RWPE2 (cell line): ENCODE measurements around the gene RAB27A.

Source experiments
- ATAC-seq: fragments of 200-7000 bp; cut with Tn5 transposase; 3 replicates; pipeline ENCODE4 v1.9.1; 2021; ENCODE audit warnings: low read depth
- DNase-seq: peaks from one replicate; pipeline ENCODE4 v3.0.0-alpha.2; 2020; ENCODE audit warnings: low spot score
- H3K27ac ChIP-seq: fragments of 450-650 bp; 2 replicates; pipeline ENCODE4 v1.5.1; 2017; ENCODE audit warnings: mild to moderate bottlenecking; ENCODE audit not compliant: poor library complexity, severe bottlenecking
- H3K27me3 ChIP-seq: fragments of 250-450 bp; sonication (Bioruptor Pico); 2 replicates; pipeline ENCODE4 v1.5.1; 2021; ENCODE audit warnings: mild to moderate bottlenecking, moderate library complexity; ENCODE audit not compliant: insufficient read depth, poor library complexity, severe bottlenecking
- H3K36me3 ChIP-seq: fragments of 250-450 bp; sonication (Bioruptor Pico); 2 replicates; pipeline ENCODE4 v1.5.1; 2020; ENCODE audit warnings: low read depth, mild to moderate bottlenecking, moderate library complexity
- H3K4me1 ChIP-seq: fragments of 250-450 bp; sonication (Bioruptor Pico); 2 replicates; pipeline ENCODE4 v1.5.1; 2021; ENCODE audit warnings: mild to moderate bottlenecking, moderate library complexity; ENCODE audit not compliant: insufficient read depth, poor library complexity, severe bottlenecking
- H3K4me3 ChIP-seq: fragments of 250-450 bp; sonication (Bioruptor Pico); 2 replicates; pipeline ENCODE4 v1.5.1; 2021; ENCODE audit warnings: mild to moderate bottlenecking, moderate library complexity; ENCODE audit not compliant: severe bottlenecking
- H3K9me3 ChIP-seq: fragments of 250-450 bp; sonication (Bioruptor Pico); 2 replicates; pipeline ENCODE4 v1.5.1; 2021; ENCODE audit warnings: mild to moderate bottlenecking, moderate library complexity; ENCODE audit not compliant: severe bottlenecking
- TF ChIP-seq, protein P1 (sequence below): fragments of 450-650 bp; IDR thresholded peaks from one replicate; pipeline ENCODE4 v1.5.1; 2017; ENCODE audit warnings: mild to moderate bottlenecking, moderate library complexity; ENCODE audit not compliant: poor library complexity, severe bottlenecking

Gene RAB27A

DNA sequence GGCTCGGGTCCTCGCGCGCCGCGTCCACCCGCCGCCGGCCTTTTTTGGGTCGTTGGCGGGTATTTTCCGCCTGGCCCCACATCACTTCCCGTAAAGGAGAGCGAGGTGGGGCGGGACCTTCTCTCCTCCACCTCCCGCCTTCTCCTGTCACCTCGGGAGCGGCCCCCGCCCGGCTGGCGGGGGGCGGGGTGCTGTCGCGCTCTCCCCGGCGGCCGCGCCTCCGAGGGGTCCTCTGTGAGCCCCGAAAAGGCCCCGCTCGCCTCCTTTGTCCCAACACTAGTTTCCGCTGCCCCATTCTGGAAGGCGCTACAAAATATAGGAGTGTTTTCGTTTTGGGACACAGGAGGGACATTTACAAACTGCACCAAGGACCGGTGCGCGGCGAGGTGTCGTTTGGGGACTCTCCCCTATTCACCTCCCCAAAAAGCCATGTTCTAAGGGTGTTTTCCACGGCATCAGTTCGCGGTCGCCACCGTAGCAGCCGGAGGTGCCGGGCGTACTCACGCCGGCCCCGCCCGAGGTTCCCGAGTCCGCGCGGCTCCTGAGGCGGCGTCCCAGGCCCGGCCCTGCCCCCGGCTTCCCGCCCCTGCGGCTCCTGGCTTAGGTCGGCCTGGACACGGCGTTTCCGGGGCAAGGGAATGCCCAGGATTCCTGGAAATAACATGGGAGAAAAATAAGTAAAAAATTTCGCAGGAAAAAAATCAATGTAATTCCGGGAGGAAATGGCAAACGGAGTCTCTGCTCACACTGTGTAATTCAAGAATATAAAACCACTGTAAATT is at the start of gene RAB27A:
Gene RAB27A (minus strand): TSS at position 68 of the 782 bp plus-strand sequence. CDS start 54,879 bp downstream, outside the sequence.
- ATAC-seq (peak; percentile 93), DNase-seq (peak; percentile 91)
- H3K36me3 ChIP-seq, result no peaks in the 10 kb centered on the region
- no peaks in the 10 kb centered on the region for H3K27me3 ChIP-seq
- no peaks in the 10 kb centered on the region for H3K9me3 ChIP-seq
- peak within 1 kb of the TSS; percentile 61 for H3K4me3 ChIP-seq
- TF ChIP-seq, protein P1, sequence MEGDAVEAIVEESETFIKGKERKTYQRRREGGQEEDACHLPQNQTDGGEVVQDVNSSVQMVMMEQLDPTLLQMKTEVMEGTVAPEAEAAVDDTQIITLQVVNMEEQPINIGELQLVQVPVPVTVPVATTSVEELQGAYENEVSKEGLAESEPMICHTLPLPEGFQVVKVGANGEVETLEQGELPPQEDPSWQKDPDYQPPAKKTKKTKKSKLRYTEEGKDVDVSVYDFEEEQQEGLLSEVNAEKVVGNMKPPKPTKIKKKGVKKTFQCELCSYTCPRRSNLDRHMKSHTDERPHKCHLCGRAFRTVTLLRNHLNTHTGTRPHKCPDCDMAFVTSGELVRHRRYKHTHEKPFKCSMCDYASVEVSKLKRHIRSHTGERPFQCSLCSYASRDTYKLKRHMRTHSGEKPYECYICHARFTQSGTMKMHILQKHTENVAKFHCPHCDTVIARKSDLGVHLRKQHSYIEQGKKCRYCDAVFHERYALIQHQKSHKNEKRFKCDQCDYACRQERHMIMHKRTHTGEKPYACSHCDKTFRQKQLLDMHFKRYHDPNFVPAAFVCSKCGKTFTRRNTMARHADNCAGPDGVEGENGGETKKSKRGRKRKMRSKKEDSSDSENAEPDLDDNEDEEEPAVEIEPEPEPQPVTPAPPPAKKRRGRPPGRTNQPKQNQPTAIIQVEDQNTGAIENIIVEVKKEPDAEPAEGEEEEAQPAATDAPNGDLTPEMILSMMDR, result no peak
- H3K4me1 ChIP-seq, result no peaks in the 10 kb centered on the region
- H3K27ac ChIP-seq, result peak within 1 kb of the TSS; percentile 57

DNA sequence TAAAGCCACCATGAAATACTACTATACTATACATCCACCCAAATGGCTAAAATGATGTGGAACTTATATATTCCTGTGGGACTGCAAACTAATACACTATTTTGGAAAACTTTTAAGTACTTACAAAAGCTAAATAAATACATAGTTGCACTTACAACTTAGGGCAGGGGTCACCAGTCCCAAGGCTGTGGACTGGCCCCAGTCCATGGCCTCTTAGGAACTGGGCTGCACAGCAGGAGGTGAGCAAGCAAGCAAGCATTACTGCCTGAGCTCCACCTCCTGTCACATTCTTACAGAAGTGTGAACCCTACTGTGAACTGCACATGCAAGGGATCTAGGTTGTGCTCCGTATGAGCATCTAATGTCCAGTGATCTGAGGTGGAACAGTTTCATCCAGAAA is 47.5 kb upstream of the RAB27A start:
- TF ChIP-seq, protein P1, result no peak
- Histone ChIP-seq H3K36me3 (peaks cover 44% of the 10 kb centered on the region), H3K4me3 (no peak overlapping the region), H3K4me1 (no peaks in the 10 kb centered on the region), H3K27ac (no peak overlapping the region), H3K27me3 (no peaks in the 10 kb centered on the region), H3K9me3 (no peaks in the 10 kb centered on the region)
- DNase-seq (no peak), ATAC-seq (no peak)

DNA sequence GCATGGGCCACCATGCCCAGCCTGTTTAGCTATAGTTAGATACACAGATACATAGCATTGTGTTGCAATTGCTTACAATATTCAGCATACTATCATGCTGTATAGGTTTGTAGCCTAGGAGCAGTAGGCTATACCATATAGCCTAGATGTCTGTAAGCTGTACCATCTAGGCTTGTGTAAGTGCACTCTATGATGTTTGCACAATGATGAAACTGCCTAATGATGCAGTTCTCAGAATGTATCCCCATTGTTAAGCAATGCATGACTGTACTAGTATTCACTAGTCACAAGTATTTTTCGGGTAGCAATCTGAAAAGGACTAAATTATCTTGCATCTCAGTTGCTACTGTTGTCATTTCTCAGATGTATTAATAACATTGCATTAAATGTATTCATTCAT is 45.4 kb upstream of the RAB27A start:
- Histone ChIP-seq H3K27ac (no peak overlapping the region), H3K27me3 (no peaks in the 10 kb centered on the region), H3K36me3 (peaks cover 41% of the 10 kb centered on the region), H3K4me3 (no peak overlapping the region), H3K4me1 (no peaks in the 10 kb centered on the region), H3K9me3 (no peaks in the 10 kb centered on the region)
- TF ChIP-seq, protein P1, result no peak
- ATAC-seq (peak; percentile 84), DNase-seq (no peak)

DNA sequence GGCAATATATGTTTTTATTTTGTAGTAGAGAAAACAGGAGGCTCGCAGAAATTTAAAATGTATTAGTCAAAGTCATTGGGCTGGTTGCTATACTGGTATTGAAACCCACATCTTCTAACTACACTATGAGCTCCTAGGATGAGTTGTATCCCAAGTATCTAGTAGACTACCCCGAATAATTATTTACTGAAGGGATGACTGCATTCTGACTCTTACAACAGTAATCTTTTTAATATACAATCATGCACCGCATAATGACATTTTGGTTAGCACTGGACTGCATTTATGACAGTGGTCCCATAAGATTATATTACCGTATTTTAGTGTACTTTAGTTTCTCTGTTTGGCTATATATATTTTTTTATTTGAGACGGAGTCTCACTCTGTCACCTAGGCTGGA is 44.8 kb upstream of the RAB27A start:
- TF ChIP-seq, protein P1, result no peak
- no peak for ATAC-seq
- Histone ChIP-seq H3K36me3 (peaks cover 46% of the 10 kb centered on the region), H3K4me1 (no peaks in the 10 kb centered on the region), H3K27ac (no peak overlapping the region), H3K27me3 (no peaks in the 10 kb centered on the region), H3K9me3 (no peaks in the 10 kb centered on the region), H3K4me3 (no peak overlapping the region)
- DNase-seq, result no peak

DNA sequence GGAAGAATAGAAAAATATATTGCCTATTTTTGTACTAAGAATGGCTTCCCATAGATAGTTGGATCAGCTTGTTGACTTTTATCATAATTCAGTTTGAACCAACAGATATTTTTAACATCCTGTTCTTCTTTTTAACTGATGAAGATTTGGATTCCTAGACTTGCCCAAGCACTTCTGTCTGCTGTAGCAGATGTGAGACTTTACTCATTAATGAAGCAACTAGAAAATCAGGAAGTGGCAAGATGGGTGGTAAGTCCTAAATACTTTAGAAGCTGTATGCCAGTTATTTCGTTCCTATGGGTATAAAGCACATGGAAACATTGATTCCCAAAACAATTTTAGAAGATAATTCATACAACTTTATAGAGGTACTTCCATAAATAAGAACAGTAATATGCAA is 37.8 kb upstream of the RAB27A start:
- Histone ChIP-seq H3K4me1 (no peaks in the 10 kb centered on the region), H3K36me3 (peaks cover 20% of the 10 kb centered on the region; the same call in 1 of the 2 replicates), H3K4me3 (no peak overlapping the region), H3K9me3 (no peaks in the 10 kb centered on the region), H3K27me3 (no peaks in the 10 kb centered on the region), H3K27ac (no peak overlapping the region)
- DNase-seq, result no peak
- no peak for ATAC-seq
- TF ChIP-seq, protein P1, result no peak
